Stimulated activated effector memory CD8-positive, alpha-beta T cell treated with anti-CD3 and anti-CD28 coated beads, Interleukin-12 subunit alpha, Interleukin-12 subunit beta, amount 100 ng/mL, for 72 hours (primary cell): Measurements from ENCODE around the gene SAP30L.

ENCODE experiments used
- ATAC-seq: fragments of 150-1000 bp; cut with Tn5 transposase; 2 replicates; pipeline ENCODE4 v1.10.0; 2021
- DNase-seq, 2 donors: peaks; one replicate each; pipeline ENCODE4 v3.0.0; 2021 to 2022; ENCODE audit warnings: low spot score in 2 of 2
- H3K27ac Mint-ChIP-seq: one replicate; pipeline ENCODE4 v1.8.0; 2022; ENCODE audit warnings: mild to moderate bottlenecking, mixed read lengths
- H3K36me3 Mint-ChIP-seq: one replicate; pipeline ENCODE4 v1.8.0; 2022; ENCODE audit warnings: mild to moderate bottlenecking, mixed read lengths
- H3K4me1 Mint-ChIP-seq: one replicate; pipeline ENCODE4 v1.8.0; 2022; ENCODE audit warnings: mixed read lengths
- H3K4me3 Mint-ChIP-seq: one replicate; pipeline ENCODE4 v1.8.0; 2022; ENCODE audit warnings: mild to moderate bottlenecking, mixed read lengths
- H3K9me3 Mint-ChIP-seq: one replicate; pipeline ENCODE4 v1.8.0; 2022; ENCODE audit warnings: mixed read lengths

SAP30L gene, protein sequence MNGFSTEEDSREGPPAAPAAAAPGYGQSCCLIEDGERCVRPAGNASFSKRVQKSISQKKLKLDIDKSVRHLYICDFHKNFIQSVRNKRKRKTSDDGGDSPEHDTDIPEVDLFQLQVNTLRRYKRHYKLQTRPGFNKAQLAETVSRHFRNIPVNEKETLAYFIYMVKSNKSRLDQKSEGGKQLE

DNA sequence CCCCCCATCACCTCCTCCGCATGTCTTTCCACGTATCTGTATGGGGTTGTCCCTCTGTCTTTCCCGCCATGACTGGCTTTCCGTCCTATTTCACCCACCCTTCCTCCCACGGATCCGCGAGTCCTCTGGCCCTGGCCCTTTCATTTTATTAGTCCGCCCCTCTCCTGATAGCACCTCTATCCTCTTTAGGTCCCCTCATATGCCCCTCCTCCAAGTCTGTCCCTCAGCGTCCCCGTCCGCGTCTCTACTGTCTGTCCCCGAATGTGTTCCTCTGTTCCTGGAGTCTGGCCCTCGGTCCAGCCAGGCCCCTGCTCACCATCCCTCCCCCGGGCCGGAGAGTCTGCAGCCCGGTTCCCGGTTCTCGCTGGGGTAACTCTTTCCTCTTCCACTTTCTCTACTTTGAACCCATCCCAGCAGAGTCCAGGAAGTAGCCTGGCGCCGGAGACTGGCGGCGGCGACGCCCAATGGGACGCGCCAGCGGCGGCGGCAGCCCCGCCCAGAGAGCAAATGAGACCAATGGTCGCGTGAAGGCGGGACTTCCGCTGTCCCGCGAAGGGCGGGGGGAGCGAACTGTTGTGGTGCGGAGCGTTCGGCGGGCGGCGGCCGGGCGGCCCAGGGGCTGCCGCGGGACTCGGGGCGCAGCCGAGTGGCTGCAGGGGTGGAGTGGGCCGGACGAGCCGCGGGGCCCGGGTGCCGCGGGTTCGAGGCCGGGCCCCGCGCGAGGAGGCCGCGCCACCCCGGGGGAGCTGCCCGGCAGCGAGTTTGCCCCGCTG lies at the start of gene SAP30L:
Gene SAP30L, plus strand, starts transcription at position 576 of the 773 bp plus-strand sequence. CDS start 608 bp downstream, outside the sequence.
- Mint-ChIP-seq H3K36me3 (peaks cover 40% of the 10 kb centered on the region), H3K9me3 (no peaks in the 10 kb centered on the region), H3K4me1 (peaks cover 62% of the 10 kb centered on the region), H3K27ac (peak within 1 kb of the TSS; percentile 97), H3K4me3 (peak within 1 kb of the TSS; percentile 99)
- DNase-seq (peak; percentile 96 to 98), ATAC-seq (peak; percentile 95)

DNA sequence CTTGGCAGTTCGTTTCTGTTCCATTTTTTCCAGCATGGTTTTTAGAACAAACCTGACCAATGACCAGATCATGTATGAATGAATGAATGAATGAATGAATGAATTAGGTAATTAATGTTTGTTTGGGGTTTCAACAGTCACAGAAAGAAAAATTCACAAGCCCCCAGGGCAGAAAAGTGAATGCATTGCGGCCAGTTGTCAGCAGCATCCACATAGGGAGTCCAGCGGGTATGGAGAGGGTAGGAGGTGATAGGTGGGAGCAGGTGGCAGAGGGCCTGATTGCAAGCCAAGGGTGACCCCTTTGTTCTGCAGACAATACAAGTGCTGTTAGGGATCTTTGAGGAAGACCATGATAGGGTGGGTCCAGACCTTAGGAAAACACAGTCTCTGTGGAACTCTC lies 49.7 kb upstream of the SAP30L start:
- peaks cover 43% of the 10 kb centered on the region for H3K36me3 Mint-ChIP-seq
- H3K4me3 Mint-ChIP-seq = no peak overlapping the region
- H3K4me1 Mint-ChIP-seq = no peaks in the 10 kb centered on the region
- DNase-seq (no peak), ATAC-seq (no peak)
- H3K27ac Mint-ChIP-seq = peak overlapping the region; percentile 56
- H3K9me3 Mint-ChIP-seq = no peaks in the 10 kb centered on the region

DNA sequence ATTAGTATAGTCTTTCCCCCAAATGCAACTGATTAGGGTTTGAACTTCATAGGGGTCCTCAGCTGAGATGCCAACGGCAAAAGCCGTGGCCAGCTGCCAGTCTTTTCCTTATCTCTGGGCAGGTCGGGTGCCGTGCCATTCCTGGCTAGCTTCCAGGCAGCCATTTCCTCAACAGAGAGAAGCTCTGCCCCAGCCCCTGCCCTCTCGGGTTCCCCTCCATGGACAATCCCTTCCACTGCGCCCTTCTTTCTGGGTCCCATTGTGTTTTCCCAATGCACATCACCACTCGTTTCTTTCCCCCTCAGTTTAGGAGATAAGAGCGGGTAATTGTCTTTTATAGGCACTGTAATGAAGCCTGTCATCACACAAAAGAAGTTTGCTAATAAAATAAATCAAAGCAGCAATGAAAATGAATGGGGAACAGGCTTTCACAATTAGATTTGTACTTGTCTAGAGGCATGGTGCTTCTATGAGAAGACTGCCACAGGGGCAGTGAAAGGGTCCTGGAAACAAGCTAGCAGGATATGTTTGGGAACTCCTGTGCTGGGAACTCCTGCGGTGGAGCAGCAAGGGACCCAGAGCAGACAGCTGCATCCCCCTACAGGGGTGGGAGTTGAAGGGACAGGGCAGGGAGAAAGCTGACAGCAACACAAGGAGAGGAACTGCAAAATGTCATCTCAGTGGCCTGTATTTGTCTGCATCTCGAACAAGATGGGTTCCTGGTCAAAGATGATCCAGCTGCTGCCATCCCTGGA lies 48.0 kb upstream of the SAP30L start:
- ATAC-seq (no peak), DNase-seq (no peak)
- Mint-ChIP-seq H3K27ac (peak overlapping the region; percentile 48), H3K4me3 (no peak overlapping the region), H3K4me1 (peaks cover 13% of the 10 kb centered on the region), H3K9me3 (no peaks in the 10 kb centered on the region), H3K36me3 (peaks cover 33% of the 10 kb centered on the region)

DNA sequence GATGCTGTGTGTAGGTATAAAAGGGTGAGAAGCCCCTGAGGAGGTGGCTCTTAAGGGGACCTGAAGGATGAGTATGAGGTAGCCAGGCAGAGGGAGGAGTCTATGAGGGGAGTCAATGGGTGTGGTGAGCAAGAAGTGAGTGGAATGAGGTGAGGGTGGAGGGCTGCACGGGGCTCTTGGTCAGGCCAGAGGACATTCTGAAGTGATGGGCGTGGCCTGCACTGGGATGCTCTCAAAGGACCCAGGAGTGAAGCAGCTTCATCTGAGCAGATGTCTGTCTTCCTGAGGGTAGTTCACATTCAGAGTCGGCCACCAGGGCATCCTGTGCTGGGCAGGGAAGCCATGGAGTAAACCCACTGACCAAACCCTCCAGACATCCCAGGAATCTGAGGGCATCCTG lies 45.1 kb upstream of the SAP30L start:
- Mint-ChIP-seq H3K4me3 (no peak overlapping the region), H3K27ac (peak overlapping the region; percentile 79), H3K9me3 (no peaks in the 10 kb centered on the region), H3K36me3 (peaks cover 15% of the 10 kb centered on the region), H3K4me1 (peaks cover 21% of the 10 kb centered on the region)
- no peak for DNase-seq
- ATAC-seq = no peak

DNA sequence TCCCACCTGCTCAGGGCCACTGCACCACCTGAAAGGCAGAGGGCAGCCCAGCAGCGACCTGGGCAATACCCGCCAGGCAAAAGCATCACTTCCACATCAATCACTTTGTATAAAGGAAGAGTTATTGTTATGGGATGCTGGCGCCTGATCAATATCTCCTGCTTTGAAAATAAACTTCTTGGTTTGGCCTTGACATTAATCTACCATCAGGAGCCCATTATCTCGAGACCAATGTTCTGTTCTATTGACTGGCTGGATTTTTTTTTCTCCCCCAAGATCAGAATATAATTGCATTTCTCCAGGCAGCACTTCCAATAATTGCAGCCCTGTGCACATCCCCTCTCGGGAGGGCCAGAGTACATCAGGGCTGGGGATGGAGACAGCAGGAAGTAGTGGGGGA lies 44.4 kb upstream of the SAP30L start:
- Mint-ChIP-seq H3K4me3 (no peak overlapping the region), H3K36me3 (peaks cover 15% of the 10 kb centered on the region), H3K9me3 (no peaks in the 10 kb centered on the region), H3K27ac (peak overlapping the region; percentile 79), H3K4me1 (peaks cover 21% of the 10 kb centered on the region)
- ATAC-seq (no peak), DNase-seq (no peak)

DNA sequence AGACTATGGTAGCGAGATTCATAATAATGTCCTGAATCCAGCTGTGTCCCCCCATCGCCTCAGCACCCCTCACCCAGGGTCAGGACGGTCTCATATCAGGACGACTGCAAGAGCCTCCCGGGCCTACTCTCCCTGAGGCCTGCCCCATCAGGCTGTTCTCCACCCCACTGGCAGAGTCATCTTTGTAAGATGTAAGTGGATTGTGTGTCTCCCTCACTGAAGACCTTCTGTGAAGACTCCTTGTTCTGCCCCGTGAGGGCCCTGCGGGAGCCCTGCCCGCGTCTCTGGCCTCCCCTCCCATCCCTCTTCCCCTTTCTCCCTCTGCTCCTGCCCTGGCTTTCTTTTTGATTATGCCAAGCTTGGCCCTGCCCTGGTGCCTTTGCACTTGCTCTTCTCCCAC lies 43.9 kb upstream of the SAP30L start:
- Mint-ChIP-seq H3K36me3 (peaks cover 15% of the 10 kb centered on the region), H3K9me3 (no peaks in the 10 kb centered on the region), H3K4me1 (peaks cover 21% of the 10 kb centered on the region), H3K27ac (peak overlapping the region; percentile 79), H3K4me3 (no peak overlapping the region)
- ATAC-seq = no peak
- no peak for DNase-seq

DNA sequence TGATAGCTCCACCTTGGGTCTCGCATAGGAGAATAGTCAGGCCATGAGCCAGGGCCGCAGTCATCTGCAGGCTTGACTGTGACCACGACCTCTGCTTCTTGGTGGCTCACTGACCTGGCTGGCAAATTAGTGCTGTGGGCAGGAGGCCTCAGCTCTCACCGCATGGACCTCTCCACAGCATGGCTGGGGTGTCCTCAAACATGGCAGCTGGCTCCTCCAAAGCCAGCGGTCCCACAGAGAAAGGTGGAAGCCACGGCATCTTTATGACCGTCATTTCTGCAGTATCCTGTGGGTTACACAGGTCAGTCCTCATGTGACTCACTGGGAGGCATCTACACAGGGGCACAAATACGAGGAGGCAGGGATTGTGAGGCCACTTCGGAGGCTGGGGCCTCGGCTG lies 43.2 kb upstream of the SAP30L start:
- no peak overlapping the region for H3K4me3 Mint-ChIP-seq
- peaks cover 21% of the 10 kb centered on the region for H3K4me1 Mint-ChIP-seq
- peaks cover 15% of the 10 kb centered on the region for H3K36me3 Mint-ChIP-seq
- no peaks in the 10 kb centered on the region for H3K9me3 Mint-ChIP-seq
- H3K27ac Mint-ChIP-seq = peak overlapping the region; percentile 79
- no peak for ATAC-seq
- no peak for DNase-seq

DNA sequence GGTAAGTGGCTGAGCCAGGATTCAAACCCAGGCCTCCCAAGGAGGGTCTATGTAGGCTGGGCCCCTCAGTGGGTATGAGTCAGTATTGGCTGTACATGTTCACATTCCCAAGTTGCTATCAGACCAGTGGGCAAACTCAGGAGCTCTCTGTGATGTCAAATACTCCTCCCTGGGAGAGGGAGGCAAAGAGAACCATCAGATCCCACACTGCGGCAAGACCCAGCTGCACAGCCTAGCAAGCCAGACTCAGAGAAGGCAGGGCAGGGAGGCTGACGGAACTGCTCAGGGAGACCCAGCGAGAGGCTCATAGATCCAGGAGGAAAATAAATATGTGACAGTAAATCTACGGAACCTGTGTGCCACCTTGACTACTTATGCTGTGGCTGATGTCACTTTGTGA lies 42.6 kb upstream of the SAP30L start:
- DNase-seq (no peak), ATAC-seq (no peak)
- Mint-ChIP-seq H3K36me3 (peaks cover 15% of the 10 kb centered on the region), H3K9me3 (no peaks in the 10 kb centered on the region), H3K27ac (peak overlapping the region; percentile 79), H3K4me1 (peaks cover 21% of the 10 kb centered on the region), H3K4me3 (no peak overlapping the region)

DNA sequence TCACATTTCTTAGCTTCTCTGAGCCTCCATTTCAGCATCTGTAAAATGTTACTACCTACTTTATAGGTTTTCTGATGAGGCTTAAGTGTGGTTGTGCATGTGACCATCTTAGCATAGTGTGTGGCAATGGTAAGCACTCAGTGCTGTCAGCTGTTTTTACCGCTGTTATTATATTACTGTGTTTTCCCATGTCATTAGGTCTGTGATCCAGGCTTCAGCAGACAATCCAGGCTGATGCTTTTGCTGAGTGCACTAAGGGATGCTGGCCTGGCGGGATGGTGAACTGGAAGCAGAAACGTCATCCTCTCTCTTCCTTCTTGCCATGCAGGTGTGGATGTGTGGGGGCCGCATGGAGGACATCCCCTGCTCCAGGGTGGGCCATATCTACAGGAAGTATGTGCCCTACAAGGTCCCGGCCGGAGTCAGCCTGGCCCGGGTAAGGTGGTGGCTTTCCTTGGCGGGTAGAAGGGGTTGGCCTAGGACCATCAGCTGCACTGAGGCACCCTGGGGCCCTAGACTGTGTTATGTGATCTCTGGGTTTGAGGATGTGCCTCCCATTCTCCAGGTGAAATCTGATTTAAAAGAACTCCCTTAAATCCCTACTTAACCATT lies 41.9 kb upstream of the SAP30L start:
- no peak for ATAC-seq
- H3K4me3 Mint-ChIP-seq = no peak overlapping the region
- H3K27ac Mint-ChIP-seq = peak overlapping the region; percentile 79

DNA sequence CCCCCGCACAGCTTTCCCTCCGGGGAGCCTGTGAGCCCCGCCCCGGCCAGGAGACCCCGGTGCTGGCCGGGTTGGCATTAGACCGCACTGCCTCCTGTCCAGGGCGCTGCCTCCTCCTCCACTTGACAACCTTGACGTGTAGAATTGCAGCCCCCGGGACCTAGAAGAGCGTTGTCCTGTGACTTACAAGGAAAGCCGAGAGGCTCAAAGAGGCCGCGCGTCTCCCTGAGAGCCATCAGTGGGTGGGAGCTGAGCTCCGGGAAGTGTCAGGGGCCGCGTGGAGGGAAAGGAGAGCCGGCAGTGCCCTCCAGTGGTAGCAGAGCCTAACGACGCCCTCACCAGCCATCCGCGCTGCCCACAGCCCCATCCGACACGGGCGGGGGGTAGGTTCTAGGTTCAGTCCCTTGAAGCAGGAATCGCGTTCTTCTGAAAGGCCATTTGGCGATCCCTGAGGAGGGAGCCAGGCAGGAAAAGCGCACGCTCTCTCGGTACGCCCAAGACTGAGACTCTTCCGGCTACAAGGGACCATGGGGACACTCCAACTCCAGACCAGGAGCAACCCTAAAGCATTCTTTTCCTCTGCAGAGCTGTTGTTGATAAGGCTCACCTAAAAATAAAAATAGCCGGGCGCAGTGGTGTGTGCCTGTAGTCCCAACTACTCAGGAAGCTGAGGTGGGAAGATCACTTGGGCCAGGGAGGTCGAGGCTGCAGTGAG lies 40.6 kb upstream of the SAP30L start:
- Mint-ChIP-seq H3K9me3 (no peaks in the 10 kb centered on the region), H3K36me3 (peaks cover 24% of the 10 kb centered on the region), H3K27ac (peak overlapping the region; percentile 79), H3K4me1 (peaks cover 21% of the 10 kb centered on the region), H3K4me3 (peak overlapping the region; percentile 61)
- DNase-seq (peak; percentile 63 to 87), ATAC-seq (peak; percentile 95)

More for the DNA sequence above, 41.9 kb upstream of the SAP30L start:
- H3K4me1 Mint-ChIP-seq = peaks cover 21% of the 10 kb centered on the region
- no peak for DNase-seq
- H3K9me3 Mint-ChIP-seq = no peaks in the 10 kb centered on the region
- peaks cover 12% of the 10 kb centered on the region for H3K36me3 Mint-ChIP-seq

DNA sequence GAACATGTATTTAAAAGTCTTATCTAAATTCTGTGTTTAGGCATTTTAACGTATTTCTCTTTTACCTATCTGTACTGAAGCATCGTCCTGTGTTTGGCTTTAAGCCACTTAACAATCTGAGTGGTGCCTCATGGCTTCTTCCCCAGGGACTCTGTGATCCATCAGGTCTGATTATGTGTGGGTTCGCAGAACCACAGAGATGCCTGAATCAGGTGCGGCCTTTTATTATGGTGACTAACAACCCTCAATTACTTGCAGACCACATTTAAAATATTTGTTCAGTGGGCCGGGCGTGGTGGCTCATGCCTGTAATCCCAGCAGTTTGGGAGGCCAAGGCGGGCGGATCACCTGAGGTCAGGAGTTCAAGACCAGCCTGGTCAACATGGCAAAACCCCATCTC lies 39.6 kb upstream of the SAP30L start:
- Mint-ChIP-seq H3K4me3 (no peak overlapping the region), H3K4me1 (peaks cover 21% of the 10 kb centered on the region), H3K36me3 (peaks cover 32% of the 10 kb centered on the region), H3K9me3 (no peaks in the 10 kb centered on the region), H3K27ac (no peak overlapping the region)
- ATAC-seq = no peak
- no peak for DNase-seq

DNA sequence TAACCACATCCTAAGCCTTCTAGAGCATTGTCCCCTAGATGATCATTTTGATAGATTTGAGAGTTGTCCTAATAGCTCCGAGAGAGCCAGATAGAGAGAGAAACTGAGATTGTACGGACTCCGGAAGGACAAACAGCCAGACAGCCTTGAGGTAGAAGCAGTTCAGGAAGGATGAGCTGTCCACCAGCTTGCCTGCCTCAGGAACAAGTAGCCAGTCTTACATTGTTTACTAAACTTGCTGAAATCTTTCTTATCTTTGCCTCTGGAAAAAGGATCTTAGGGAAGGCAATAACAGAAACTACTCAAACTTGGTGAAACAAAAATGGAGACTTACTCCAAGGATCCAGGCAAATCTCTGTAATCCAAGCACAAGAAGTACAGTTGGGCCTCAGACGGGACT lies 39.0 kb upstream of the SAP30L start:
- H3K27ac Mint-ChIP-seq = peak overlapping the region; percentile 79
- H3K36me3 Mint-ChIP-seq = peaks cover 32% of the 10 kb centered on the region
- peaks cover 18% of the 10 kb centered on the region for H3K4me1 Mint-ChIP-seq
- H3K4me3 Mint-ChIP-seq = no peak overlapping the region
- no peak for DNase-seq
- no peaks in the 10 kb centered on the region for H3K9me3 Mint-ChIP-seq
- ATAC-seq = no peak

DNA sequence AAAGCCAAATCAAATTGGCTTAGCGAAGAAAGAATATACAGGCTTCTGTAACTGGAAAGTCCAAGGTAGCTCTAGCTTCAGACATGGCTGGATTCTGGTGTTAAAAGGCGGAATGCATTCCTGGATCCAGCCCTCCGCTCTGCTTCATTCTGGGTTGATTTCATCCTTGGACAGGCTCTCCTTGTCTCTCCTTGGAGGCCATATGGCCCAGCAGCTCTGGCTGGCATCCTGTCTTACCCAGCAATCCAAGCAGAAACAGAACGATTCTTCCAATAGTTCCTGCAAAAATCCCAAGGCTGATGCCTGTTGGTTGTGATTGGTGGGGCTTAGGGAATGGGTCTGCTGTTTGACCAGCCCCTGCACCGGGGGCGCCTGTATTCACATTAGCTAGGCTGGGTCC lies 37.0 kb upstream of the SAP30L start:
- no peak for DNase-seq
- H3K4me3 Mint-ChIP-seq = no peak overlapping the region
- peaks cover 41% of the 10 kb centered on the region for H3K36me3 Mint-ChIP-seq
- no peak for ATAC-seq
- H3K9me3 Mint-ChIP-seq = no peaks in the 10 kb centered on the region
- no peak overlapping the region for H3K27ac Mint-ChIP-seq
- peaks cover 9% of the 10 kb centered on the region for H3K4me1 Mint-ChIP-seq

DNA sequence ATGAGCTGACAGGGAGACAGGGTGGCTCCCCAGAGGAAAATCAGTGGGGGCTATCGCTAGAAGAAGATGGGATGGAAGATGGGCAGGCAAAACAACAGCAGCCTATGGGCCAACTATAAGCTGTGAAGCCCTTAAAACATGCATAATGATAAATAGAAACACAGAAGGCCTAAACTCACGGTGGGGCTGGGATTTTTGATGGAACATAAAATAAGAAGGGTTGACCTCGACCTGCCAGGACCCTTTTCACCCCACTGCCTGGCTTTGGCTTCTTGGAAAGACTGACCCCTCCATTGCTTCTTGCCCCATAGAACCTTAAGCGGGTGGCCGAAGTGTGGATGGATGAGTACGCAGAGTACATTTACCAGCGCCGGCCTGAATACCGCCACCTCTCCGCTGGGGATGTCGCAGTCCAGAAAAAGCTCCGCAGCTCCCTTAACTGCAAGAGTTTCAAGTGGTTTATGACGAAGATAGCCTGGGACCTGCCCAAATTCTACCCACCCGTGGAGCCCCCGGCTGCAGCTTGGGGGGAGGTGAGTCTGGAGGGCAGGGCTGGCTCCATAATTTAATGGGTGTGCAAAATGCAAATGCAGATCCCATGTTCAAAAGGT lies 36.5 kb upstream of the SAP30L start:
- no peak overlapping the region for H3K4me3 Mint-ChIP-seq
- no peak overlapping the region for H3K27ac Mint-ChIP-seq
- H3K4me1 Mint-ChIP-seq = peaks cover 9% of the 10 kb centered on the region
- H3K36me3 Mint-ChIP-seq = peaks cover 47% of the 10 kb centered on the region
- no peak for DNase-seq
- ATAC-seq = no peak
- no peaks in the 10 kb centered on the region for H3K9me3 Mint-ChIP-seq
